Trophoblast cell (in vitro differentiated cells and primary cell): ENCODE results near the gene SLC6A1.

Source experiments
- DNase-seq, 2 donors: peaks; one replicate each; pipeline ENCODE4 v3.0.0-alpha.2; 2016
- H2AFZ ChIP-seq: 2 replicates; pipeline ENCODE4 v1.6.1; 2013; ENCODE audit warnings: low read length, moderate library complexity, mild to moderate bottlenecking; ENCODE audit not compliant: insufficient read depth, poor library complexity
- H2AK5ac ChIP-seq: 2 replicates; pipeline ENCODE4 v1.6.1; 2013; ENCODE audit warnings: mild to moderate bottlenecking, low read length
- H2BK120ac ChIP-seq: 2 replicates; pipeline ENCODE4 v1.6.1; 2013; ENCODE audit warnings: low read length, mild to moderate bottlenecking, moderate library complexity; ENCODE audit not compliant: insufficient read depth, poor library complexity
- H2BK12ac ChIP-seq: 2 replicates; pipeline ENCODE4 v1.6.1; 2013; ENCODE audit warnings: mild to moderate bottlenecking, low read length, moderate library complexity
- H2BK5ac ChIP-seq: 2 replicates; pipeline ENCODE4 v1.6.1; 2013; ENCODE audit warnings: low read length, low read depth, moderate library complexity, mild to moderate bottlenecking; ENCODE audit not compliant: poor library complexity
- H3K14ac ChIP-seq: 2 replicates; pipeline ENCODE4 v1.6.1; 2013; ENCODE audit warnings: mild to moderate bottlenecking, low read length
- H3K18ac ChIP-seq: 2 replicates; pipeline ENCODE4 v1.6.1; 2013; ENCODE audit warnings: mild to moderate bottlenecking, low read length
- H3K23ac ChIP-seq: 2 replicates; pipeline ENCODE4 v1.6.1; 2013; ENCODE audit warnings: low read length
- H3K27ac ChIP-seq: 2 replicates; pipeline ENCODE4 v1.5.1; 2013; ENCODE audit warnings: low read depth, mild to moderate bottlenecking, inconsistent platforms, low read length, moderate library complexity
- H3K27me3 ChIP-seq: 2 replicates; pipeline ENCODE4 v1.6.1; 2013; ENCODE audit warnings: inconsistent platforms, mild to moderate bottlenecking, low read length, moderate library complexity; ENCODE audit not compliant: insufficient read depth
- H3K36me3 ChIP-seq, 2 experiments: 1 replicate in 1 of 2; 2 replicates in 1 of 2; pipeline ENCODE4 v1.6.1; 2013; ENCODE audit warnings: low read length in 2 of 2, mild to moderate bottlenecking in 2 of 2, moderate library complexity in 1 of 2; ENCODE audit not compliant: insufficient read depth in 2 of 2, control insufficient read depth in 1 of 2
- H3K4ac ChIP-seq: 2 replicates; pipeline ENCODE4 v1.6.1; 2013; ENCODE audit warnings: low read depth, mild to moderate bottlenecking, low read length, moderate library complexity
- H3K4me1 ChIP-seq, 2 experiments: 1 replicate in 1 of 2; 2 replicates in 1 of 2; pipeline ENCODE4 v1.6.1; 2013; ENCODE audit warnings: low read length in 2 of 2, mild to moderate bottlenecking in 2 of 2, moderate library complexity in 1 of 2; ENCODE audit not compliant: insufficient read depth in 2 of 2, control insufficient read depth in 1 of 2
- H3K4me2 ChIP-seq: 2 replicates; pipeline ENCODE4 v1.6.1; 2013; ENCODE audit warnings: inconsistent platforms, mild to moderate bottlenecking, low read length, moderate library complexity
- H3K4me3 ChIP-seq: 2 replicates; pipeline ENCODE4 v1.5.1; 2013; ENCODE audit warnings: mild to moderate bottlenecking, low read depth, low read length, inconsistent platforms
- H3K79me1 ChIP-seq: one replicate; pipeline ENCODE4 v1.6.1; 2013; ENCODE audit warnings: low read length
- H3K79me2 ChIP-seq: 2 replicates; pipeline ENCODE4 v1.6.1; 2013; ENCODE audit warnings: low read length, mild to moderate bottlenecking; ENCODE audit not compliant: control insufficient read depth, insufficient read depth, poor library complexity
- H3K9ac ChIP-seq: 2 replicates; pipeline ENCODE4 v1.6.1; 2013; ENCODE audit warnings: mild to moderate bottlenecking, low read length
- H3K9me3 ChIP-seq: 2 replicates; pipeline ENCODE4 v1.6.1; 2013; ENCODE audit warnings: low read depth, mild to moderate bottlenecking, control low read depth, inconsistent platforms, low read length; ENCODE audit not compliant: insufficient read depth
- H4K12ac ChIP-seq: 2 replicates; pipeline ENCODE4 v1.6.1; 2013; ENCODE audit warnings: low read depth, mild to moderate bottlenecking, low read length, moderate library complexity
- H4K8ac ChIP-seq: 2 replicates; pipeline ENCODE4 v1.6.1; 2013; ENCODE audit warnings: low read depth, mild to moderate bottlenecking, low read length, moderate library complexity
- H4K91ac ChIP-seq: one replicate; pipeline ENCODE4 v1.6.1; 2013; ENCODE audit warnings: low read depth, mild to moderate bottlenecking, low read length, moderate library complexity
- WGBS: extraction: QIAGEN DNeasy Blood & Tissue Kit; methylation state at CpG from one replicate; pipeline ENCODE4 v1.1.7; 2013; ENCODE audit warnings: missing lambda C conversion rate; ENCODE audit not compliant: insufficient read length, insufficient coverage; ENCODE audit errors: extremely low coverage; 5-methylcytosine and 5-hydroxymethylcytosine counted together

SLC6A1 gene

DNA sequence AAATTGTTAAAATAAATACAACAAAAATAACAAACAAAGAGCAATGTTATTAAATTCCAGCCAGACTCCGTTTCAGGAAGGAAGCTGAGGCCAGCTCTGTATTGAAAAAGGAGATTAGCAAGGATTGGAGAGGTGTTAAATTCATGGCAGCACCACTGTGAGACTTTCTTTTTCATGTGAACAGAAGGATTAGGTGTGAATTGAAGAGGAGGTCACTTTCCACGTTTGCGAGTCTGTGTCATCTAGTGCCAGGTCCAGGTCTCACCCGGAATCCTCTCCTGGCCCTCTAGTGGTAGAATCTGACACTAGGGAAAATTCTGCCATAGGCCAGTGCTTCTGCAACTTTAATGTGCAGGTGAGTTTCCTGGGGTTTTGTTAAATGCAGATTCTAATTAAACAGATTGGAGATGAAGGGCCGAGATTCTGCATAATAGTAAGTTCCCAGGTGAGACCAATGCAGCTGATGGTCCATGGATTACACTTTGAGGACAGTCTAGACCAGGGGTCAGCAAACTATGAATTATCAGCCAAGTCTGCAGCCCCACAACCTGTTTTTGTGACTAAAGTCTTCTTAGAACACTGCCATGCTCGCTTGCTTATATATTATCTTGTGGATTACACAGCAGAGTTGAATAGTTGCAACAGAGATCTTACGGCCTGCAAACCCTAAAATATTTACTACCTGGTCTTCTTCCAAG lies 9.2 kb upstream of the SLC6A1 start:
- H3K9ac ChIP-seq: no peak overlapping the region
- H3K23ac ChIP-seq: no peak overlapping the region
- no peak overlapping the region for H4K12ac ChIP-seq
- H3K4ac ChIP-seq: no peak overlapping the region
- H2AFZ ChIP-seq: no peak overlapping the region
- H2BK120ac ChIP-seq: no peak overlapping the region
- no peaks in the 10 kb centered on the region for H3K36me3 ChIP-seq
- H3K14ac ChIP-seq: no peak overlapping the region
- H3K79me1 ChIP-seq: no peaks in the 10 kb centered on the region
- H3K4me3 ChIP-seq: no peak overlapping the region
- no peak overlapping the region for H3K18ac ChIP-seq
- no peak overlapping the region for H3K27ac ChIP-seq
- no peak overlapping the region for H4K8ac ChIP-seq
- H3K9me3 ChIP-seq: no peaks in the 10 kb centered on the region
- no peak overlapping the region for H2AK5ac ChIP-seq
- no peaks in the 10 kb centered on the region for H3K27me3 ChIP-seq
- no peaks in the 10 kb centered on the region for H3K79me2 ChIP-seq
- peak; percentile 48 to 82 for DNase-seq
- H2BK5ac ChIP-seq: no peak overlapping the region
- no peak overlapping the region for H3K4me2 ChIP-seq
- no peak overlapping the region for H2BK12ac ChIP-seq
- H3K4me1 ChIP-seq: no peaks in the 10 kb centered on the region
- no CpG with 5 or more reads among the region's 7 CpGs for WGBS
- H4K91ac ChIP-seq: no peak overlapping the region

DNA sequence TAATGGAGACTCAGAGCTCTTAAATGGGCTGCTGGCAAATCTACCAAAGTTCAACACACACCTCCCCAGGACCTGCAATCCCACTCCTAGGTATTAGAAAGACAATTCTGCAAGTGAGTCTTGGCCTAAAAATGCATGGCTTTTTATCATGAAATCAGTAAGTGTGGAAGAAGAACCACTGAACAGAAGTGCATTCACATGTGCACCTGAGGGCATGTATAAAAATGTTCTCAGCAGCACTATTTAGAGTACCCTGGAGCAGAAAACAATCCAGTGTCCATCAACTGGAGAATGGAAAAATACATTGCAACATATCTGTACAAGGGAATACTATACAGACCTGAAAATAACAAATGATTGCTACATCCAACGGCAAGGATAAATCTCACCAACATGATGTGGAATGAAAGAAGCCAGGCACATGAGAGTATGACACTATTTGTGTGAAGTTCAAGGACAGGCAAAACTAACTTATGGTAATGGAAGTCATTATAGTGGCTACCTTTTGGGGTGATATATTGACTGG lies 8.1 kb upstream of the SLC6A1 start:
- Histone ChIP-seq H3K4me3 (no peak overlapping the region), H3K9ac (no peak overlapping the region), H3K9me3 (no peaks in the 10 kb centered on the region), H3K27ac (no peak overlapping the region), H3K79me2 (no peaks in the 10 kb centered on the region), H2AFZ (no peak overlapping the region), H3K4me1 (no peaks in the 10 kb centered on the region), H3K79me1 (no peaks in the 10 kb centered on the region), H3K27me3 (peaks cover 2% of the 10 kb centered on the region), H3K18ac (no peak overlapping the region), H4K91ac (no peak overlapping the region), H3K23ac (no peak overlapping the region), H3K36me3 (no peaks in the 10 kb centered on the region), H4K8ac (no peak overlapping the region), H3K4me2 (no peak overlapping the region), H2BK5ac (no peak overlapping the region), H3K14ac (no peak overlapping the region), H2BK12ac (no peak overlapping the region), H3K4ac (no peak overlapping the region), H2BK120ac (no peak overlapping the region), H2AK5ac (no peak overlapping the region), H4K12ac (no peak overlapping the region)
- peak; percentile 77 to 98 for DNase-seq
- no CpG with 5 or more reads among the region's 1 CpG for WGBS

DNA sequence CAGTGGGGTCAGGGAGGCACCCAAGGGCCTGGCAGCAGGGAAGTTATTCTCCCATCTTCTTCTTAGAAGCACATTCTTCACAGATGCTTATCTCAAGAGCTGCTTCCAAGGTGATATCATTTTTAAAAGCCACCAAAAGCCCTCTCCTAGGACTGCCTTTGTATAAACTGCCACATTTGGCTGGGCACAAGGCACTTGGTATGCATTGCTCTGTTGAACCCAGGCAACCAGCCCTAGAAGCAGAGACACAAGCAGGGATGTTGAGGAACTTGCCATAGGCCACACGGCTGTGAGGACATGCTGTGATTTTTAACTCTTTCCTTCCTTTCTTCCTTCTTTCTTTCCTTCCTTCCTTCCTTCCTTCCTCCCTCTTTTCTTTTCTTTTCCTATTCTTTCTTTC lies 7.4 kb upstream of the SLC6A1 start:
- H3K79me1 ChIP-seq: no peaks in the 10 kb centered on the region
- no peak overlapping the region for H2AK5ac ChIP-seq
- no peak overlapping the region for H3K18ac ChIP-seq
- peaks cover 2% of the 10 kb centered on the region for H3K27me3 ChIP-seq
- H3K4ac ChIP-seq: no peak overlapping the region
- no peaks in the 10 kb centered on the region for H3K9me3 ChIP-seq
- no peak overlapping the region for H2BK120ac ChIP-seq
- H3K14ac ChIP-seq: no peak overlapping the region
- H3K4me1 ChIP-seq: no peaks in the 10 kb centered on the region
- H2BK5ac ChIP-seq: no peak overlapping the region
- H3K4me2 ChIP-seq: no peak overlapping the region
- H4K12ac ChIP-seq: no peak overlapping the region
- H3K23ac ChIP-seq: no peak overlapping the region
- no peak overlapping the region for H2AFZ ChIP-seq
- no peak overlapping the region for H4K91ac ChIP-seq
- no peak overlapping the region for H3K4me3 ChIP-seq
- DNase-seq: peak; percentile 8 to 66
- WGBS: no CpG with 5 or more reads among the region's 1 CpG
- H3K9ac ChIP-seq: no peak overlapping the region
- H4K8ac ChIP-seq: no peak overlapping the region
- H3K27ac ChIP-seq: no peak overlapping the region
- no peaks in the 10 kb centered on the region for H3K36me3 ChIP-seq
- H2BK12ac ChIP-seq: no peak overlapping the region
- no peaks in the 10 kb centered on the region for H3K79me2 ChIP-seq

DNA sequence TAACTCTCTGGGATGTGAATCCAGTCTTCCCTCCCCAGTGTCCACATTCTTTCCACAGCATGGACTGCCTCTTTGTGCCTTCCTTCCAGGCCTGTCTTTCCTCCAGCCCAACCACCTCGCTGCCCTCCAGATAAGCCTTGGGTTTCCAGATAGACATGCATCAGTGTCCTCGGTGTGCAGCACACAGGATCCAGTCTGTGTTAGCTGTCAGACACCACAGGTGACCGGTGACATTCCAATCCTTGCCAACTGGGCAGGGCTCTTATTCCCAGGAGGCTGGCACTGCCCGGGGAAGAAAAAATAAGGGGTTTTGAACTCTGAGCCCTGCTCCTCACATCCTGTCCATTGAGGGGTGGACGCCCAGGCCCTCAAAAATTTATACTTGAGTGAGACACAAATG lies 6.0 kb upstream of the SLC6A1 start:
- no peak overlapping the region for H2BK5ac ChIP-seq
- H3K4me2 ChIP-seq: no peak overlapping the region
- H3K18ac ChIP-seq: no peak overlapping the region
- no peak overlapping the region for H4K8ac ChIP-seq
- H4K12ac ChIP-seq: no peak overlapping the region
- no peak overlapping the region for H2AK5ac ChIP-seq
- H3K36me3 ChIP-seq: no peaks in the 10 kb centered on the region
- no peak overlapping the region for H3K4ac ChIP-seq
- no peak overlapping the region for H2AFZ ChIP-seq
- H3K4me1 ChIP-seq: no peaks in the 10 kb centered on the region
- no peak overlapping the region for H3K14ac ChIP-seq
- no peak overlapping the region for H3K23ac ChIP-seq
- H3K79me2 ChIP-seq: no peaks in the 10 kb centered on the region
- no peaks in the 10 kb centered on the region for H3K9me3 ChIP-seq
- H3K4me3 ChIP-seq: peak overlapping the region; percentile 23
- H3K79me1 ChIP-seq: no peaks in the 10 kb centered on the region
- peaks cover 9% of the 10 kb centered on the region for H3K27me3 ChIP-seq
- H3K27ac ChIP-seq: no peak overlapping the region
- H2BK120ac ChIP-seq: no peak overlapping the region
- no peak overlapping the region for H4K91ac ChIP-seq
- H3K9ac ChIP-seq: no peak overlapping the region
- no CpG with 5 or more reads among the region's 5 CpGs for WGBS
- peak in 1 of 2 donors; percentile 47 for DNase-seq
- no peak overlapping the region for H2BK12ac ChIP-seq
